Muscle layer of colon (tissue), 2 donors: ENCODE measurements around the gene RASA3.

Source experiments
- H3K27ac ChIP-seq: one replicate; pipeline ENCODE4 v1.7.0; 2013; ENCODE audit warnings: low read depth, mild to moderate bottlenecking, low read length, moderate library complexity
- H3K27me3 ChIP-seq, 2 donors: one replicate each; pipeline ENCODE4 v1.7.0; 2013; ENCODE audit warnings: low read length in 2 of 2, mild to moderate bottlenecking in 2 of 2; ENCODE audit not compliant: insufficient read depth in 2 of 2, control insufficient read depth in 1 of 2
- H3K36me3 ChIP-seq: one replicate; pipeline ENCODE4 v1.7.0; 2013; ENCODE audit warnings: mild to moderate bottlenecking, low read length; ENCODE audit not compliant: insufficient read depth
- H3K4me1 ChIP-seq: one replicate; pipeline ENCODE4 v1.7.0; 2013; ENCODE audit warnings: mild to moderate bottlenecking, low read length; ENCODE audit not compliant: insufficient read depth
- H3K4me3 ChIP-seq, 2 donors: one replicate each; pipeline ENCODE4 v1.7.0; 2013; ENCODE audit warnings: low read length in 2 of 2, low read depth in 1 of 2, mild to moderate bottlenecking in 1 of 2, moderate library complexity in 1 of 2
- H3K9ac ChIP-seq: one replicate; pipeline ENCODE4 v1.7.0; 2013; ENCODE audit warnings: low read length
- H3K9me3 ChIP-seq: one replicate; pipeline ENCODE4 v1.7.0; 2013; ENCODE audit warnings: mild to moderate bottlenecking, low read length
- donor health status: abdominal sarcoma.
- donor health status: Adenocarcinoma of cecum.

Gene RASA3

DNA sequence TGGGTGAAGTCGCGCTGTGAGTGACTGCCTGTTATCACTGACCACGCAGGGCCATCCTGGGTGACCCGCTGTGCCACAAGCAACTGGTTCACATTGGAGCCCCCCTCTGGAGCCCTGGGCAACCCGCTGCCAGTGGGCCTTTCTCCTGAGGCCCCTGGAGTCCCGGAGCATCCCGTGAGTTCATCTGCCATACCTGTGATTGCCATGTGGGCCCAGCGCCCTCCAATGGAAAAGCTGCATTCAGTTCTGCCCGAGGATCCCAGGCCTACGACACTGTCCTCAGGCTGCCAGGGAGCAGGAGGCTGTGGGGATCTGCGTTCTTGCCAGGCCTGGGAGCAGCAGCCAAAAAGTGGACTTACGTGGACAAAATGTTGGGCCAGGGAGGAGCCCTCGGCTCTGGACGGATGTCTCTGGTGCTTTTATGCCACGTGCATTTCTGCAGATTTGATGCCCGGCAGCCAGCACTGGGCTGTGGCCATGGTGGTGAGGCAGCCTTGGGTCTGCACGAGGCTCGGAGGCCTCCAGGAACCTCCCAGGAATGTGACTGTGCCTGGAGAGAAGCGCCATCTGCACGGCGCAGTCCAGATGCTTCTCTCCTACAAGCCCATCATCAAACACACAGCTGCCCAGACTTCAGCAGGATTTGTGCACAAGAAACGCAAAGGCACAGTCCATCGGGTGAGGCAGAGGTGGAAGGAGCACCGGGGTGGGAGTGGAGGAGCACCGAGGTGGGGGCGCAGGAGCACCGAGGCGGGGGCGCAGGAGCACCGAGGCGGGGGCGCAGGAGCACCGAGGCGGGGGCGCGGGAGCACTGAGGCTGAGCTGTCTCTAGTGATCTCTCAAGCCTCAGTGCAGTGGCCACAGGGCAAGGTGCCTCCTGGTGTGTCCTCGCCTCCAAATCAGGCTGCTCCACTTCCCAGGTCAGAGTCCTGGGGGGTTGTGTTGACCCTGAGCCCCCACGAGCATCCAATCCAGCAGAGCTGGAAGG, 202.5 kb downstream of the RASA3 start:
- Histone ChIP-seq H3K36me3 (no peaks in the 10 kb centered on the region), H3K9me3 (no peaks in the 10 kb centered on the region), H3K27me3 (peaks cover 0 to 19% of the 10 kb centered on the region in 2 donors), H3K27ac (no peak overlapping the region), H3K4me1 (peaks cover 24% of the 10 kb centered on the region), H3K9ac (no peak overlapping the region), H3K4me3 (no peak overlapping the region)

GRCh38 chr13:113928685-113929627, 203.5 kb downstream of the RASA3 start:
- H3K9ac ChIP-seq, result no peak overlapping the region
- no peaks in the 10 kb centered on the region for H3K9me3 ChIP-seq
- peaks cover 0 to 11% of the 10 kb centered on the region in 2 donors for H3K27me3 ChIP-seq
- H3K4me3 ChIP-seq, result no peak overlapping the region
- no peaks in the 10 kb centered on the region for H3K36me3 ChIP-seq
- no peak overlapping the region for H3K27ac ChIP-seq
- peaks cover 24% of the 10 kb centered on the region for H3K4me1 ChIP-seq
